GM21423 (cell line): Measurements from ENCODE around the gene CCNT1.
"Not testable (repeated sequence)": the region's sequence is repeated elsewhere in the genome, so short reads cannot be mapped to it uniquely, and the experiment has no call there.

Experiments
- ATAC-seq: cut with Tn5 transposase; IDR thresholded peaks from one replicate; pipeline ENCODE4 v1.9.1; 2021; ENCODE audit warnings: mild to moderate bottlenecking, moderate library complexity; ENCODE audit not compliant: unreplicated experiment

Gene CCNT1

GRCh38 chr12:48716493-48717251 is at the start of gene CCNT1:
TSS of gene CCNT1 (minus strand) at chr12:48716707. CDS start at chr12:48716675, 32 bp downstream.
- ATAC-seq, result peak; percentile 98

GRCh38 chr12:48765753-48766162 is 49.3 kb upstream of the CCNT1 start:
- ATAC-seq, result peak; percentile 52

GRCh38 chr12:48764521-48764920 is 48.0 kb upstream of the CCNT1 start:
- ATAC-seq, result no peak

GRCh38 chr12:48758737-48759136 is 42.2 kb upstream of the CCNT1 start:
- ATAC-seq, result no peak

GRCh38 chr12:48758186-48758585 is 41.7 kb upstream of the CCNT1 start:
- no peak for ATAC-seq

GRCh38 chr12:48750769-48751356 is 34.4 kb upstream of the CCNT1 start:
- ATAC-seq, result no peak

- ATAC-seq, result no peak
Measured at GRCh38 chr12:48750215-48750614, 33.7 kb upstream of the CCNT1 start.

- ATAC-seq, result no peak
Measured at GRCh38 chr12:48744251-48745008, 27.9 kb upstream of the CCNT1 start.

GRCh38 chr12:48739618-48740269 is 23.2 kb upstream of the CCNT1 start:
- no peak for ATAC-seq

GRCh38 chr12:48736456-48736855 is 19.9 kb upstream of the CCNT1 start:
- no peak for ATAC-seq

- ATAC-seq, result no peak
Measured at GRCh38 chr12:48728807-48729206, 12.3 kb upstream of the CCNT1 start.

GRCh38 chr12:48720737-48721136 is 4.2 kb upstream of the CCNT1 start:
- not testable (repeated sequence) for ATAC-seq

- ATAC-seq, result not testable (repeated sequence)
Measured at GRCh38 chr12:48720171-48720570, 3.7 kb upstream of the CCNT1 start.

- ATAC-seq, result not testable (repeated sequence)
Measured at GRCh38 chr12:48719002-48719401, 2.5 kb upstream of the CCNT1 start.

GRCh38 chr12:48717252-48717695 is 767 bp upstream of the CCNT1 start:
- no peak for ATAC-seq

GRCh38 chr12:48716168-48716492 is 377 bp downstream of the CCNT1 start:
- no peak for ATAC-seq

- no peak for ATAC-seq
Measured at GRCh38 chr12:48712209-48712608, 4.3 kb downstream of the CCNT1 start.

- ATAC-seq, result not testable (repeated sequence)
Measured at GRCh38 chr12:48698822-48699221, 17.7 kb downstream of the CCNT1 start.

- no peak for ATAC-seq
Measured at GRCh38 chr12:48696626-48697025, 19.9 kb downstream of the CCNT1 start.

GRCh38 chr12:48695859-48696258 is 20.6 kb downstream of the CCNT1 start:
- ATAC-seq, result no peak

GRCh38 chr12:48694038-48694437 is 22.5 kb downstream of the CCNT1 start:
- ATAC-seq, result no peak
